Fibroblast of skin of left quadriceps (primary cell): ENCODE data around the gene PRKCE.
"Not testable (repeated sequence)": the region's sequence is repeated elsewhere in the genome, so short reads cannot be mapped to it uniquely, and the experiment has no call there.

ENCODE experiments used
- DNase-seq, 2 experiments: peaks; one replicate each; pipeline ENCODE4 v3.0.0-alpha.2; 2013; ENCODE audit warnings: low read depth in 2 of 2

The PRKCE gene

DNA sequence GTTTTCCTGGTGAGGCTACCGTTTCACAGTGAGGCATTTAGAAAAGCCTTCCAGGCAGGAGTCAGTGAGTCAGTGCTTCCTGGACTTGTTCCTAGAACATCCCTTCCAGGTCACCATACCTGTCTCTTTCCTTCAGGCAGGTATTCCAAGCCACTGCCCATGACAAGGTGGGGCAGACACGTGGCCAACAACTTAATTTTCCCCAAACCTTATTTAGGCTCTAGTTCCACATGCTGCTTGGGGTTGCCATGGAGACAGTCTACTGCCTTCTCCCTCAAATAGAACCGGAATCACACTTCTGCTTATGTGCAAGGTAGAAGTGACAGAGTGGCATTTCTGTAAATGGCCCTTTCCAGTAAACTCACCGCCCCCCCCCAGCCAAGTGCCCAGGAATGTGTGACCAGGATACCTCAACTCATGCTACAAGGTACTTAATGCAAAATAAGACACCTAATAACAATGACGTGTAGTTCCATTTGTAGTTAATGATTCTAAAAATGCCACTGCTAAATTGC, 258.3 kb downstream of the PRKCE start:
- no peak for DNase-seq

DNA sequence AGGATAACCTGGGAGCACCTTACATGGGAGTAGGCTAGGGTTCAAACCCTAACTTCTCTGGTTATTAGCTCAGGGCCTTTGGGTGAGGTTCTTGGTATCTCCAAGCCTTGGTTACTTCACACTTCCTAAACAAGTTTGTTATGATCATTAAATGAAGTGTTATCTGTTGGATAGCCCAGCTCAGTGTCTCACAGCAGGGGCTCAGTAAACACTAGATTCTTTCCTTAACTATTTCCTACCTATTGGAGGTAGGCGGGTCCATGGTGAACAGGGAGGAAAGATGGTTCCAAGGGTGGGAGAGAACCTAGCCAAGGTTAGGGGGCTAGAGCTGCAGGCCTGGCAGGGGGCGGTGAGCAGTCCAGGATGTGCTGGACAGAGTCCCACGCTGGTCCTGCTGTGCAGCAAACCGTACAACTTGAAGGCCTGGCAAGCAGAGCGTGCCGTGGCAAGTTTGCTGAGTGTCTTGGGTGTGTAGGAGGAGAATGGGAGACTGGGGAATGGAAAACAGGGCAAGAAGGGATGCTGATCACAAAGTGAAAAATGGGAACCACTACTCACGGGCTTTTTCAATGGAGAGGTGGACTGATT, 259.1 kb downstream of the PRKCE start:
- DNase-seq: no peak

DNA sequence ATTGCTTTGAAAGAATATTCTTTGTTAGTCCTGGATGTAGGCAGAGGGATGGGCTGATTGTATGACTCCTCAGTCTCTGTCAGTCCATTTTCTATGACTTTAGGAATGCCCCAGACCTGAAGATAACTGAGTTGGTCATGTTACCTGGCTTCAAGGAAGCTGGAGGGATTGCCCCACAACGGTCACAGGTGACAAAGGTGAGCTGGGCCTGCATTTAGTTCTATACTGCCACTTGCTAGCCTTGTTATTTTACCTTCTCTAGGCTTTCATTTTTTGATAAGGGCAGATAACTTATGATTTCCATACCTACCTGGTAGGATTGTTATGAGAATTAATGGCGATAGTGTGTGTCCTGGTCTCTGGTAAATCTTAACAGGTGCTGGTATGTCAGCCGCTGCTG, 260.1 kb downstream of the PRKCE start:
- DNase-seq: no peak

DNA sequence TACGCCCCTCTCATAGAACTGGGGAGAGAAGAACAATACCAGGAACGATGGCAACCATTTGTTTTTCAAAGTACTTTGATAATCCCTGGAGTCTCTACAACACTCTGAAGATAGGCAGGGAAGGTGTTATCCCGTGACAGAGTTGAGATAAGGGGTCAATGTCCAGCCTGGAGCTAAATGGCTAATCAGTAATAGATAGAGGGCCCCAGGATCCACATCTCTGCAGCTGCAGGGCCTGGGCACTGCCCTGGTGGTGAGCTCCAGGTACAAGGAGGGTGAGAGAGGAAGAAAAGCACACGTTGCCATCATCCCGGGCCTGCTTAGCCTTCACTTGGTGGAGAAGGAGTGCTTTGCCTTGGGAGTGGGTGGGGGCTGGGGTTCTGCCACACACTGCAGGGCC, 260.6 kb downstream of the PRKCE start:
- DNase-seq: no peak

DNA sequence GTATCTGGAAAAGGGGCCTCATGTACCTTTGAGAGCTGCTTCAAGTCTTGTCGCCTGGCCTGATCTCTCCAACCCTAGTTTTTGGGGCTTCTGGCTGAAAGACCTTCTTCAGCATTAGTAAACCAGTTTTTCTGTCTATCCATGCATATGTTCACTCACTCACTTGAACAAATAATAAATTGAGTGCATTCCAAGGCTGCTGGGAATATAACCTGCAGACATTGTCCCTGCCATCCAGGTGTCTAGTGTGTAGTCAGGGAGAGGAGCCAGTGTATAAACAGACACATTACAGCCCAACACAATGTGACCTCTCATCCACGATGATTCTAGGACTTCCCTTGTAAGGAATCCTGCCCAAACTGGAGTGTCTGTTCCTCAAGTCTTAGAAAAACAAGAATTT, 262.1 kb downstream of the PRKCE start:
- no peak for DNase-seq

DNA sequence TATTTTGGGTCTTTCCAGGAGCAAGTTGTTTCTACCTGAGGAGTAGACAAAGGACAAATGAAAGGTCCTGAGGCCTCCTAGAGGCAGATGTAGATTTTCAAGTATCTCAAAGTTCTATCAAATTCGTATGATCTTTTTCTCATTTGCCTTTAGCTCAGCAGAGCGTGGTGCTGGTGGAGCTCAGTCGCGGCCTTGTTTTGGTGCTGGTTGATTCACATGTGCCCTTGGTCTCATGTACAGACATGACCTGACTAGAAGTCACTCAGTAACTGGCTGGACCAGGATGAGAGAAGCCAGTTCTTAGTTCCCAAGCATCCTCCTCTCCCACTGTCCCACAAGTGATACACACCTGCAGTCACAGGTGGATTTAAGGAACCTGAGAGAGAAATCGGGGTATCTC, 264.0 kb downstream of the PRKCE start:
- no peak for DNase-seq

DNA sequence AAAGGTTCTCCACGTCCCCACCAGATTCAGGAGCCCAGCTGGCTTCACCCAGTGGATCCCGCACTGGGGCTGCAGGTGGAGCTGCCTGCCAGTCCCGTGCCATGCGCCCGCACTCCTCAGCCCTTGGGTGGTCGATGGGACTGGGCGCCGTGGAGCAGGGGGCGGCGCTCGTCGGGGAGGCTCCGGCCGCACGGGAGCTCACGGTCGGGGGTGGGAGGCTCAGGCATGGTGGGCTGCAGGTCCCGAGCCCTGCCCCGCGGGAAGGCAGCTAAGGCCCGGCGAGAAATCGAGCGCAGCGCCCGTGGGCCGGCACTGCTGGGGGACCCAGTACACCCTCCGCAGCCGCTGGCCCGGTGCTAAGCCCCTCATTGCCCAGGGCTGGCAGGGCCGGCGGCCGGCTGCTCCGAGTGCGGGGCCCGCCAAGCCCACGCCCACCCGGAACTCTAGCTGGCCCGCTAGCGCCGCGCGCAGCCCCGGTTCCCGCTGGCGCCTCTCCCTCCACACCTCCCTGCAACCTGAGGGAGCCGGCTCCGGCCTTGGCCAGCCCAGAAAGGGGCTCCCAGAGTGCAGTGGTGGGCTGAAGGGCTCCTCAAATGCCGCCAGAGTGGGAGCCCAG, 266.2 kb downstream of the PRKCE start:
- DNase-seq: not testable (repeated sequence)

DNA sequence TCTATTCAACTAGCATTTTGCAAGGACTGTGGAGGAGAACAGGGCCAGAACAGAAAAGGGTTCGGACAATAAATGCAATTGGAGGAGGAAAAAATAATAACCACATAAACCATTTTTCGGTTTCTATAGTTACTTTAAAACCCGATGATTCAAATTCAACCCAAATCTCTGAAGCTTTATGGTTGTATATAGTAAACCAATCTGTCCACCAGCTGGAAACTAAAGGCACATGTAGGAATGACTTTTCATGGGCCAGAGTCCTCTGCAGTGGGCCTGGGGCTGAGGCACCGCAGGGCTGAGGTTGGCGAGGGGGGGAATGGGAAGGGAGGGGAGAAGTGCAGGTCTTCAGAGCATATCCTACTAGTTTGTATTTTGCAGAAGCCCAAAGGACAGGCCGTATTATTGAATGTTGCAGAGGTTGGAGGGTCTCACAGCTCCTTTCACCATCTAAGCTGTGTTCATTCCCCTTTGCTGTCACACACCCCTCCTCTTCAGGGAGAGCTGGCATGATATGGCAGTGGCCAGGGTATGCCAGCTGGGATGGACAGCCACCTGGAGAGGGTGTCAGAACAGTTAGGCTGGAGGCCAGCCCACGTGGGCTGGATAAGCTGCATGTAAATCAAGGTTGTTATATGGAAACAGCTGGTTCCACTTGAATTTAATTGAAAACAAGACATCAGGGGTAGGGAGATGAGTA, 267.1 kb downstream of the PRKCE start:
- no peak for DNase-seq

DNA sequence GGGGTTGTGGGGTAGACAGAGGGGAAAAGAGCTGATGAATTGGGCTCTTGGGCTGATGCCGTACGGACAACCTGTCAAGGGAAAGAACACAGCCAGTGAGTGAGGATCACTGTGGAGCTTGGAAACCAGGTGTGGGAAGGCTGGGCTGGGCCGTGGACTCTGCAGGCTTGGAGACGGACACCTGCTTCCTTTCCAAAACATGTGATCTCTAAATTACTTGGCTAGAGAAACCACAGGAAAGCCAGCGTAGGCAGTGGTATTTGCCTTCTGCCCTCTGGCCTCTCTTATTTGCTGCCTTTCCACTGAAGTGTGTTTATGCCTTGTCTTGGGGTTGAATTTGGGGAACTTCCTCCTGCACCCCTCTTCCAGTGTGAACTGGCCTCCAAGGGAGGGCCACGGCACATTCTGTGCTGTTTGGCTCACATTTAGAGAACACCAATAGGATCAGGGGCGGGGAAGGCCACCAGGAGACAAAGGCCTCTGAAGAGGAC, 267.7 kb downstream of the PRKCE start:
- DNase-seq: no peak

DNA sequence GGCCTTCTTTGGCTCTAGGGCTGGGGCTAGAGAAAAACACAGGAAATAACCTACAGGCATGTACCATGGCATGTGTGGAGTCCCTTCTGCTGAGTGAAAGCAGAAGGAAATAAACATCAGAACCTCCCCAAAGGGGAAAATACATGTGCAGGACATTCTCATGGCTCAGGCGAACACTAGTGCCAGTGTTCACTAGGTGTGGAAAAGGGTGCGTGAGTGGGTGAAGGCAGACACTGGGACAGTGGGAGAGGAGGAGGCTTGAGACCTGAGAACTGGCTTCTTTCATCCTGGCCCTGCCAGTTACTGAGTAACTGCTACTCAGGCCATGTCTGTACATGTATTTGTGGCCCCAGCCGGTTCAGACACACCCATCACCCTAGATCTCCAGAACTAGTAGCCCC, 268.2 kb downstream of the PRKCE start:
- no peak for DNase-seq

DNA sequence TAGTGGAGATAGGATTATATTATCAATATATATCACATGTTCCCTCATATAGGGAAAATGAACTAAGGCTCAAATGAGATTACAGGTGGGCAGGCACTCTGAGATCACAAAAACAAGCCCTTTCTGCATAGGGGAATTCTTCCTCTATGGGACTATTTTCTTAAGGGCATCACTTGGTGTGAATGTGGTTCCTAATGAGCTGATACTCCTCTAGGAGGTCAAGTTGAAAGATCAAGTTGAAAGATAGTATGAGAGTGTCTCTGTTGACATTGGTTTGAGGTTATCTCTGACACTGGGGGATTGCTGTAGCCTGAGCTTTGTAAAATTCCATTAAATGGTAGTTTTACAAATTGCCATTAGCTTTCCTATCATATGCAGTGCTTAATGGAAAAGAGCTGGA, 270.4 kb downstream of the PRKCE start:
- no peak for DNase-seq

DNA sequence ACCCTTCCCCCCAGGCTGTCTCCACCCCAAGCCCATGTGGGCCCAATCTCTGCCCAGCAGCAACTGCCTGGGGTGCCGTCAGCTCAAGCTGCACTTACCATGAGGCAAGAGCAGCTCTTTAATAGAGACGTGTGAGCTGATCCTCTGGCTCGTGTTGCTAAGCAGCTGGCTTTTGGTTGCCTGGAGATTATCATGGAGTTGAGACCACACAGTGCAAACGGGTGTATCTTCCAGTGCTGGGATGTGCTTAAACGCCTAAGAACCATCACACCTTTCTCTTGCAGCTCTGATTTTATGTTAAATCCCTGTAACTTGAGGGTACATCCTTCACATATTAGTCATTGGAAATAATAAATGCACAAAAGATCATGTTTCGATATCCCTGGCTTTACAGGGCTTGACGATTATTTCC, 271.1 kb downstream of the PRKCE start:
- DNase-seq: no peak

DNA sequence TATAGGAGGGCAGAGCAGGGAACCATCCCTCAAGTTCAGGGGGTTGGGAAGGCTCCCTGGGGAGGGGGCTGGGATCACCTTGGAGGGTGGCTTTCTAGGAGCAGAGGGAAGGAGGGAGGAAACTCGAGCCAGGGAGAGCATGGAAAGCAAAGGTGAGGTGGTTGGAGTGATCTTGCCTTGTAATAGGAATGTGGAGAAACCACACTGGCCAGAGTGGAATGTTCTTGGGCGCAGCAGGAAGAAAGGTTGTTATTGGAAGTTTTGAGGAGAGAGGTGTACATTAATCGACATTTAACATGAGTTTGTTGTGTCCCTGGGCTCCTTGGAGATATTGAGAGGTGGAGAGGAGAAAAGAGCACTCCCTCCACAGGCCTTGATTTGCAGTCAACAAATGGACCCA, 272.2 kb downstream of the PRKCE start:
- no peak for DNase-seq

DNA sequence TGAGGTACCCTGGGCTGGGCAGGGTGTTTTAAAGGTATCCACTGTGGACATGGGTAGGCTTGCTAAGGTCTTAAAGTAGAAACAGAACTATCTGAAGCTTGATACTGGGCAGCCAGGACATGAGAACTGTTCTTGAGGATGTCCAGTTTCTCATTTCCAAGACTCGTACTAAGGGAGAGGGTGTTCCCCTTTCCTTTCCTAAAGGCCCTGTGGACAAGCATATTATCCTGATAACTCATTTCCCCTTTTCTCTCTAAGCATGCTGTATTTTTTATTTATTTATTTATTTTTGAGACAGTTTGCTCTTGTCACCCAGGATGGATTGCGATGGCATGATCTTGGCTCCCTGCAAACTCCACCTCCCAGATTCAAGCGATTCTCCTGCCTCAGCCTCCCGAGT, 273.6 kb downstream of the PRKCE start:
- no peak for DNase-seq

DNA sequence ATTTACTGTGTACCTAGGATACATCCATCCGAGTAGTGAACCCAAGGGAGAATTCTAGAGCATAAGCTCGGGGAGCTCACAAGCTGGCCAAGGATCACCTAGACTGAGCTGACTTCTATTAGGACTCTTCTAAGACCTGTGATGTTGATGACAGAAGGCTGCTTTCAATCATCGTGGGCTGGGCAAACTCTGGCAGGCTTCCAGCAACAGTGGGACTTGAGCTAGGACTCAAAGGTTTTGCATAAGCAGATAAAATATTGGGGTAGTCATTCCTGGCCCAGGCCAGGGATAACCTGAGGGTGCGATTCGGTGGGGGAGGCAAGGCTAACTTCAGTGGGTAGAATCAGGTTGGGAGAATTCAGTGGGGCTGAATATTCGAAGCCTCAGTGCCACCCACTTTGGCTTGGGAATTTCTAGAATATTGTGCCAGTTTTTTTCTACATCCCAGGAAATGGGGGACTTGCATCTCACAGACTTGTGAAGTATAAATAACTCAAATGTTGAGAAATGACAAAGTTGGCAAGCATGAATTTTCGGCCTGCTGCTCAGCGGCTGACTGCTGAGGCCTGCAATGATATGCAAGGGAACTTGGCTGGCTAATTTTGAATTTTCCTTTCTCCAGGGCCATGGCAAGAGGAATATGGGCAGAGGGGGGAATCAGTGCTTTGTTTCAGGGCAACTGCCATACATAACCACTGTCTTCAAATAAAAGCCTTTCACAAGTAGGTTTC, 274.3 kb downstream of the PRKCE start:
- no peak for DNase-seq

DNA sequence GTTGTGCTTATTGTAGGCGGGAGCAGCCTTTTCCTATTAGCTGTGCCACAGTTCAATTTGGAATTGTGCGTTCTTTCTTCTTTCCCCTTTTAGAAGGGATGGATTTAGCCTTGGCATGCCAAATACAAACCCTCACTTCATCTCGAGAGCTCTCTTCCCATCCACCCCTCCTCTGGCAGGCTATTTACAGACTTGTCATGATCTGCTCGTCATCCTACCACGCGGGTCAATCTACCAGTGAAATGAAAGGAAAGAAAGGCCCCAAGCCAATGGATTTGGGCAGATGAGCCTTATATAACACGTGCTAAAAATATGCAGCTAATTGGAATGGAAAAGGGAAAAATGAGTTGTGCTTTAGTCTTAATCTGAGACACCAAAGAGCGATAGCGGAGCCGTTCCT, 277.5 kb downstream of the PRKCE start:
- no peak for DNase-seq

DNA sequence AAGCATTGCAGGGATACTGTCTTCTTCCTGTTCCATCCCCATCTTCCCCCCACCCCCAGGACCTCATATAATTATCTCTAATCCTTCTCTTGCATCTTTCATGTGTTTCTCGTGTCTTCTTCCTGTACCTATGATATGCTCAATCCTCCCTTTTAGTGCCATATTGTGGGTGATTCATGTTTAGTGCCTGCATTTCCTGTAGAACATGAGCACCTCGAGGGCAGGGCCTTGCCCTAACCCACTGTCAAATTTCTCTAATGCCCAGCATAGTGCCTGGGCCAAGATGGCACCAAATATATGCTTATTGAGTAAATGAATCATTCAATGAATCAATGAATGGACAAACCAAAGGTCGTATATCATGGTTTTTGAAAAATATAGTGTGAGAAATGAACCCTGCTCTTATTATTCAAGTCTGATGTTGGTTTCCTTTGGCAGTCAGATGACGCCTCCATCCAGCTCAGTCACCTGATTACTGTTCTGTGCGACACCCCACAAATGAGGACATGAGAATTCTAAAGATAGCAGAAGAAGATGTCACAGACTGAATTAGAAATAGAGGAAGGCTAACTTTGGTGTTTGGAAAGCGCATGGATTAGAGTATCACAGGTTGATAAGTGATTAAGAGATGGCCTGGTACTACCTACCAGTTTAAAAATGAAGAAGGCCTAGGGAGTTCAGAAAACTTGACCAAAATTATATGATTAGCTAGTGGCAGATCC, 278.4 kb downstream of the PRKCE start:
- no peak for DNase-seq

DNA sequence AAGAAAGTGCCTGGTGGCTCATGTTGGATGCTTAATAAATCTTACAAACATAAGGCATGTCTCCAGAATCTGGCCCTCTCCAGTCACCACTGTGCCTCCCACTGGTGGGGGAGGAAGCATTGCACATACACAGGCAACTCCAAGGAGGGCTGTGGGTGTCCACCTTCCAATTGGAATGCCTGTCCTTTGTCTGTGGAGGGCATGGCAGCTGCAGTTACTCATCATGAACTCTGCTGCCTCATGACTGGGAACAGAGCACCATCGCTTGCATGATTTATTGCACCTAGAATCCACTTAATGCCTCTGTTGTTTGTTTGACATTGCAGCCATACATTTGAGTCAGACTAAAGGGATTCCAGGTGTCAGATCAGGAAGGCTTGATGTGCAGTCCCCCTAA, 278.9 kb downstream of the PRKCE start:
- no peak for DNase-seq

DNA sequence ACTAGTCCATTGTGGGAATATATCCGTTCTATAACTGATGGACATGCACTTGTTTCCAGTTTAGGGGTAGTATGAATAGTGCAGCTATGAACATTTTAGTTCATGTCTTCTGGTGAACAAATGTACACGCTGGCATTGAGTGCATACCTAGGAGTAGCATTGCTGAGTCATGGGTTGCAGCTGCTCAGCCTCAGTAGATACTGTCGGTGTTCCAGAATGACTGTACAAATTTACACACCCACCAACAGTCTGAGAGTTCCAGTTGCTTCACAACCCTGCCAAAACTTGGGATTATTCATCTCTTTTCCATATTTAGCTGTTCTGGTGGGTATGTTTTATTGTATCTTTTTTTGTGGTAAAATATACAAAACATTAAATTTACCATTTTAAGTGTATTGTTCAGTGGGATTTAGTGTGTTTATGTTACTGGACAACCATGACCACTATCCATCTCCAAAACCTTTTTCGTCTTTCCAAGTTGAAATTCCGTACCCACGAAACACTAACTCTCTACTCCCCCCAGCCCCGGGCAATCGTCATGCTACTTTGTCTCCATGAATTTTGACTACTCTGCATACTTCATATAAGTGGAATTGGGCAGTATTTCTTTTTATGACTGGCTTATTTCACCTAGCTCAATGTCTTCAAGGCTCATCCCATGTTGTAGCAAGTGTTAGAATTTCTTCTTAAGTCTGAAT, 281.0 kb downstream of the PRKCE start:
- DNase-seq: no peak

DNA sequence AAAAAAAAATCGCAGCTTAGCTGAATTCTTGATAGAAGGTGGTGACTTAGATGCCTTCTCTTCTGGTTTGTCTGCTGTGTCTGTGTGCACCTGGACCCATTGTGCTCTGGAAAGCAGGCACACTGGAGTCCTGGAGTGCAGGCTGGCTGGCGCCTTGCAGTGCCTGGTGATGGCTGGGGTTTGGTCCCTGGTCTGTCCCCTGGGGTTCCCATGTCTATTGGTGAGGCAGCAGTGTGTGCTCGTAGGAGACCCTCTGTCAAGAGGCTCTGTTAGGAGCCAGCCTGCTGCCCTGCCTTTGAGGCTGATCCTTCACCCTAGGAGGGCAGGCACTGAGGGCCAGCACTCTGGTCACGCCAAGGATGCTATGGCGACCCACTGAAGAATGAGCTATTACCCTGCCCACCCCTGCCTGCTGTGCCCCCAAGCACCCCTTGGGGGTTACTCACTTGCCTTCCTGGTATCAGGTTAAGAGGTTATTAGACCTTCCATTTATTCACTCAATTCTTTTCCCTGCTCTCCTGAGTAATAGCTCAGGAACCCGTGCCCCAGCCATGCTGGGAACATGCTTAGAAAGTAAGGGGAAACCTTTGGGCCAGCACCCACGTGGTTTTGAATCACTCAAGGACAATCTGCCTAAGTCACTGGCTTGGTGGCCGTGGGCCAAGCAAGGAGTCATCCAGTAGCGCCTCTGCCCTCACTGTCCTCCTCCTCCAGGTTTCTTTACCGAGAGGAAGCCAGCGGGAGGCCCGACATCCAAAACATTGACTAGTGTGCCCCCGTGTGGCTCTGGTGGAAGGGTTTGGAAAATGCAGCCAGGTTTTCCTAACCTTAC, 284.5 kb downstream of the PRKCE start:
- peak; percentile 92 to 93 for DNase-seq
